Measurements from ENCODE around the gene RCN2. TPM values are rescaled to one million over a fixed set of nuclear protein-coding genes. Genes with fewer than 3 reads are reported as not detected.
"Not testable (repeated sequence)": the region's sequence is repeated elsewhere in the genome, so short reads cannot be mapped to it uniquely, and the experiment has no call there.

The RCN2 gene
- total RNA-seq, 1 experiment from 2014 or later: 46.1 TPM

DNA sequence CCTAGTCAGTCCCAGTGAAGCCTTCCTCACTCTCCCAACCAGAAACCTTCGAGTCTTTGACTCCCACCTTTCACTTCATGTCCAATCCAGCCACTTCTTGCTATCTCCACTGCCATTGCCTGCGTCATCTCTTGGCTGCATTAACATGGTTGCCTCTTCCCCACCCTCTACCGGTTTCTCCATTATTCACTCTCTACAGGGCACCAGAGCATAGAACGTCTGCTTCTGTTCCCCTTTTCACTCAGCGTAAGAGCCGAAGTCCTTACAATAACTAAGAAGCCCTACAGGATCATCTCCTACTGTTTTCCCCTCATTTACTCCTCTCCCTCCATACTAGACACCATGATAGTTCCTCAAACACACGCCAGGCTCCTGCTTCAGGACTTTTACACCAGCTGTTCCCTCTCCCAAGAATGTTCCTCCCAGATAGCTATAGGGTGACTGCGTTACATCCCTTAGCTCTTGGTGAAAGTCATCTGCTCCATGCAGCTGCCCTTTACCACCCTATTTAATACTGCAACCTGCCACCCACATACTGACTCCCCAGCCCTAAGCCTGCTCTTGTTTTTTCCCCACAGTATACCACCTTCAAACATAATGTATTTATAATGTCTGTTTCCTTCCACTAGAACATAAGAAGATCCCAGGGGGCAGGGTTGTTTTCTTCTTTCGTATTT, 30.9 kb downstream of the RCN2 start:
- Histone ChIP-seq H3K27ac (no peak overlapping the region), H3K4me1 (replicated peaks; ENCODE audit: insufficient read depth) (no peaks in the 10 kb centered on the region), H3K4me2 (no peak overlapping the region), H3K9me2 (ENCODE audit: insufficient read depth) (no peaks in the 10 kb centered on the region), H3K9me3 (ENCODE audit: insufficient read depth, low read depth) (no peaks in the 10 kb centered on the region), H3F3A (ENCODE audit: insufficient read depth, low read depth) (no peaks in the 10 kb centered on the region), H4K20me1 (ENCODE audit: insufficient read depth) (no peaks in the 10 kb centered on the region), H2AFZ (no peak overlapping the region), H3K27me3 (ENCODE audit: insufficient read depth, low read depth) (0 out of 2 replicates have a peak, but pooled peaks cover 10% of the 10 kb centered on the region), H3K79me2 (ENCODE audit: low read depth) (no peaks in the 10 kb centered on the region), H3K36me3 (ENCODE audit: low read depth) (no peaks in the 10 kb centered on the region), H3K4me3 (no peak overlapping the region)
- POLR2A ChIA-PET (ENCODE audit: unreplicated experiment): no interaction called here
- intact Hi-C loops (cut with micrococcal nuclease; ENCODE audit: unreplicated experiment): no loop called here
- DNase-seq: no peak
- CTCF ChIA-PET: no interaction called here
- TF ChIP-seq, protein P1, sequence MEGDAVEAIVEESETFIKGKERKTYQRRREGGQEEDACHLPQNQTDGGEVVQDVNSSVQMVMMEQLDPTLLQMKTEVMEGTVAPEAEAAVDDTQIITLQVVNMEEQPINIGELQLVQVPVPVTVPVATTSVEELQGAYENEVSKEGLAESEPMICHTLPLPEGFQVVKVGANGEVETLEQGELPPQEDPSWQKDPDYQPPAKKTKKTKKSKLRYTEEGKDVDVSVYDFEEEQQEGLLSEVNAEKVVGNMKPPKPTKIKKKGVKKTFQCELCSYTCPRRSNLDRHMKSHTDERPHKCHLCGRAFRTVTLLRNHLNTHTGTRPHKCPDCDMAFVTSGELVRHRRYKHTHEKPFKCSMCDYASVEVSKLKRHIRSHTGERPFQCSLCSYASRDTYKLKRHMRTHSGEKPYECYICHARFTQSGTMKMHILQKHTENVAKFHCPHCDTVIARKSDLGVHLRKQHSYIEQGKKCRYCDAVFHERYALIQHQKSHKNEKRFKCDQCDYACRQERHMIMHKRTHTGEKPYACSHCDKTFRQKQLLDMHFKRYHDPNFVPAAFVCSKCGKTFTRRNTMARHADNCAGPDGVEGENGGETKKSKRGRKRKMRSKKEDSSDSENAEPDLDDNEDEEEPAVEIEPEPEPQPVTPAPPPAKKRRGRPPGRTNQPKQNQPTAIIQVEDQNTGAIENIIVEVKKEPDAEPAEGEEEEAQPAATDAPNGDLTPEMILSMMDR (conservative IDR thresholded peaks at IDR 0.05): no peak
- TF ChIP-seq EZH2 (IDR thresholded peaks at IDR 0.05; ENCODE audit: low read depth): no peak
- no TSS peak for BruUV-seq (replicated peaks)

DNA sequence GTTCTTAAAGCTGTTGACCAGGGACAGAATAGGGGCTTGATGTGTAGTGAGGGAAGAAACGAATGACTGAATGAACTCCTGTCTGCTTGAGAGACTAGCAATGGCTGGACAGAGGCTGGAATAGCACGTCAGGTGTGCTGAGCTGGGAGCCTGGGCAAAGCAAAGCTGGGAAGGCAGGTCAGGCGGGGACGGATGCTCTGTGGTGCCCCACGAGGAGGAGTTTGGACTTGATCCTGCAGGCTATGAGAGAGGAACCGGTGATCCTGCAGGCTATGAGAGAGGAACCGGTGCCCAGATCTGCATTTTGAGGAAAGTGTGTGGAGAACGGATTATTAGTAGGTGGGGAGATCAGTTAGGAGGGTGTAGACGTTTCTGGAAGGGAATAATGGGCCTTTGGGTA, 32.0 kb downstream of the RCN2 start:
- POLR2A ChIA-PET (ENCODE audit: unreplicated experiment): interaction anchor here (0.6 kb wide), 1 partner anchor 108 kb away, joined by 6 read pairs; the partner anchor contains the start of gene TSPAN3
- no TSS peak for BruUV-seq (replicated peaks)

DNA sequence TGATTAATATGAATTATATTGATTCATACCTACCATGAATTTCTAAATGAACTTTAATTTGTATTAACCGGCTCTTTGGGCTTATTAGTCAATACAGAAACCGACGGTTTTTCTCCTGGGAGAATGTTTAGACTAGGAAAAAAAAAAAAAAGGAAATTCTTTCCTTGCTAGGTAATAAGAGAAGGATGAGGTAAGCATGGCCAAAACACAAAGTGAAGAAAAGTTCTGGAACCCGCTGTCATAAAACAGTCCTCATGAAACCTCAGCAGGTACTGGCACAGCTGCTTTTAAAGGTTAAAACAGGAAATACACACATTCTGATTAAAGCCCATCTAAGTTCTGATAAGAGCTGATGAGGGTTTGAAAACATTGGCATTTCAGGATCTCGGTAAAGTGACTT, 32.6 kb downstream of the RCN2 start:
- CTCF ChIA-PET: no interaction called here
- H3K9me2 ChIP-seq (ENCODE audit: insufficient read depth): no peaks in the 10 kb centered on the region
- DNase-seq: no peak
- H3K4me2 ChIP-seq: no peak overlapping the region
- no peaks in the 10 kb centered on the region for H3K9me3 ChIP-seq (ENCODE audit: insufficient read depth, low read depth)
- no peaks in the 10 kb centered on the region for H4K20me1 ChIP-seq (ENCODE audit: insufficient read depth)
- no peak for TF ChIP-seq EZH2 (IDR thresholded peaks at IDR 0.05; ENCODE audit: low read depth)
- TF ChIP-seq, protein P1 (conservative IDR thresholded peaks at IDR 0.05): no peak
- H3K79me2 ChIP-seq (ENCODE audit: low read depth): no peaks in the 10 kb centered on the region
- intact Hi-C loops (cut with micrococcal nuclease; ENCODE audit: unreplicated experiment): no loop called here
- POLR2A ChIA-PET (ENCODE audit: unreplicated experiment): interaction anchor here (0.6 kb wide), 2 partner anchors 70 to 107 kb away, joined by 3 to 6 read pairs; partner anchors contain the start of gene TSPAN3
- H3K4me1 ChIP-seq (replicated peaks; ENCODE audit: insufficient read depth): no peaks in the 10 kb centered on the region
- no peaks in the 10 kb centered on the region for H3K36me3 ChIP-seq (ENCODE audit: low read depth)
- no peak overlapping the region for H3K4me3 ChIP-seq
- no peak overlapping the region for H2AFZ ChIP-seq
- BruUV-seq (replicated peaks): no TSS peak
- no peaks in the 10 kb centered on the region for H3F3A ChIP-seq (ENCODE audit: insufficient read depth, low read depth)
- H3K27me3 ChIP-seq (ENCODE audit: insufficient read depth, low read depth): 0 out of 2 replicates have a peak, but pooled peaks cover 10% of the 10 kb centered on the region
- H3K27ac ChIP-seq: no peak overlapping the region

More for the DNA sequence above, 32.0 kb downstream of the RCN2 start:
- no peak overlapping the region for H3K4me3 ChIP-seq
- CTCF ChIA-PET: no interaction called here
- H3K9me2 ChIP-seq (ENCODE audit: insufficient read depth): no peaks in the 10 kb centered on the region
- no peaks in the 10 kb centered on the region for H3K4me1 ChIP-seq (replicated peaks; ENCODE audit: insufficient read depth)
- H3K4me2 ChIP-seq: no peak overlapping the region
- TF ChIP-seq EZH2 (IDR thresholded peaks at IDR 0.05; ENCODE audit: low read depth): no peak
- TF ChIP-seq, protein P1 (conservative IDR thresholded peaks at IDR 0.05): no peak
- H3K36me3 ChIP-seq (ENCODE audit: low read depth): no peaks in the 10 kb centered on the region
- H3K27ac ChIP-seq: no peak overlapping the region
- no peaks in the 10 kb centered on the region for H3K79me2 ChIP-seq (ENCODE audit: low read depth)
- H3F3A ChIP-seq (ENCODE audit: insufficient read depth, low read depth): no peaks in the 10 kb centered on the region
- intact Hi-C loops (cut with micrococcal nuclease; ENCODE audit: unreplicated experiment): no loop called here
- no peak overlapping the region for H2AFZ ChIP-seq
- no peak for DNase-seq
- 0 out of 2 replicates have a peak, but pooled peaks cover 10% of the 10 kb centered on the region for H3K27me3 ChIP-seq (ENCODE audit: insufficient read depth, low read depth)
- no peaks in the 10 kb centered on the region for H4K20me1 ChIP-seq (ENCODE audit: insufficient read depth)
- H3K9me3 ChIP-seq (ENCODE audit: insufficient read depth, low read depth): no peaks in the 10 kb centered on the region

DNA sequence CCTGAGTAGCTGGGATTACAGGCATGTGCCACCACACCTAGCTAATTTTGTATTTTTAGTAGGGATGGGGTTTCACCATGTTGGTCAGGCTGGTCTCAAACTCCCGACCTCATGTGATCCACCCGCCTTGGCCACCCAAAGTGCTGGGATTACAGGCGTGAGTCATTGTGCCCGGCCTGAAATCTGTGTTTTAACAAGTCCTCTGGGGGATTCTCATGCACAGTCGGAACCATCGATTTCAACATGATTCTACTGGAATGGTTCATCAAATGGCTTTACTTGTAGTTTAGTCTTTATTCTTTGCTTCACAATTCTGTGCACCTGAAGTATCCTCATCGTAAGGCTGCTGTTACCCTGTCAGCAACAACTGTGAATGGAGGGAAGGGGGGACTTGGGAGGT, 34.5 kb downstream of the RCN2 start:
- BruUV-seq (replicated peaks); CTCF ChIA-PET; intact Hi-C loops (cut with micrococcal nuclease; ENCODE audit: unreplicated experiment): not testable (repeated sequence)

More for the DNA sequence above, 34.5 kb downstream of the RCN2 start:
- H3K79me2 ChIP-seq (ENCODE audit: low read depth); H2AFZ ChIP-seq; DNase-seq; H4K20me1 ChIP-seq (ENCODE audit: insufficient read depth); H3K4me1 ChIP-seq (replicated peaks; ENCODE audit: insufficient read depth); H3K9me2 ChIP-seq (ENCODE audit: insufficient read depth); H3K36me3 ChIP-seq (ENCODE audit: low read depth); H3K4me3 ChIP-seq; POLR2A ChIA-PET (ENCODE audit: unreplicated experiment); H3F3A ChIP-seq (ENCODE audit: insufficient read depth, low read depth); H3K9me3 ChIP-seq (ENCODE audit: insufficient read depth, low read depth); H3K4me2 ChIP-seq; H3K27ac ChIP-seq: not testable (repeated sequence)
- 0 out of 2 replicates have a peak, but pooled peaks cover 10% of the 10 kb centered on the region for H3K27me3 ChIP-seq (ENCODE audit: insufficient read depth, low read depth)
